Mammary microvascular endothelial cell (primary cell): ENCODE data around the gene FBN3. TPM values are rescaled to one million over a fixed set of nuclear protein-coding genes. Genes with fewer than 3 reads are reported as not detected.

Experiments
- total RNA-seq: library from RNA; depleted of rRNA; stranded (reverse); fragments of >200 nt; gene quantifications from 2 replicates; pipeline ENCODE4 v1.2.3, GENCODE V29; 2015

Gene FBN3
- not detected in 2 replicates for total RNA-seq

DNA sequence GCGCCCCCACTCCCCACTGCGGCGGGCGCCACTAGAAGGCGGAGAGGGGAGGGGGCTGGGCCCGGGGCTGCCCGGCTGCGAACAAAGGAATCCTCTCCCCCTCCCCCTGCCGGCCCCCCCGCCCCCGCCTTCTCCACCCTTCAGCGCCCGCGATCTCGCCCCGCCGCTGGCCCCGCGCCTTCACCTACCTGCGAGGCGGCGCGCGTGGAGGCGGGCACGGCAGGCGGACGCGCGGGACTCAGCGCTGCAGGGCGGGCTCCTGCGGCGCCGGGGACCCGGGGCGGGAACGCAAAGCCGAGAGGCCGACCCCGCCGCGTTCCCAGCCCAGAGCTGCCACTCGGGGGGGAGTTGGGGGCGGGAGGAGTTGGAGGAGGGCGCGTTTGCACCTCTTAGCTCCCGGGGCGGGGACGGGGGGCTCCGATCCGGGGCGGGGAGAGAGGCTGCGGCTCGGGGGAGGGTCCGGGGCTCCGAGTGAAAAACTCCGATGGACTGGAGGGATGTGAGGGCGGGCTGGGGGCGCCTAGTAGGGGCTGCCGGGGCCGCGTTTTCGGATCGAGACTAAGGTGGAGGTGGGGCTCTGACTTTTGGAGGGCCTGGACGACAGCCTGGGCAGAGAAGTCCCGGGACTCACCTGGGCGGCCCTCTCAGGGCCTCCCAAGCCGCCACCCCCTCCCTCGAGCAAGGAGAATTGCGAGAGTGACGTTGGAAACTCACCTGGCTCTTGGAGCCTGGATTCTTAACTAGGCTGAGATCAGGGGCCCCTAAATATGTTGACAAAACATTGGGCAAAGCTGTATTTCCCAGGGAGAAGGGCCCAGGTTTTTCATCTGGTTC lies at the start of gene FBN3:
TSS of gene FBN3 (minus strand) at position 332 of the 834 bp plus-strand sequence. CDS start 2,112 bp downstream, outside the sequence.

GRCh38 chr19:8052464-8052859 lies 96.9 kb downstream of the FBN3 start, which contains the start of gene CCL25:
Gene CCL25 (plus strand): TSS chr19:8052760. CDS start chr19:8053050, 290 bp downstream.

Other genes with a start within 250 kb of the FBN3 start
- gene MAP2K7, start 245.7 kb downstream of the FBN3 start, total RNA-seq = 7.8 and 9.3 TPM in 2 replicates
- gene TGFBR3L, start 234.8 kb downstream of the FBN3 start, total RNA-seq = not detected in 2 replicates
- 33.9 and 41.0 TPM in 2 replicates for gene SNAPC2, start 229.3 kb downstream of the FBN3 start, total RNA-seq
- gene CTXN1, start 223.5 kb downstream of the FBN3 start, total RNA-seq = 4.1 and 5.5 TPM in 2 replicates
- gene TIMM44, start 205.9 kb downstream of the FBN3 start, total RNA-seq = 60.7 and 70.1 TPM in 2 replicates
- 47.4 and 49.6 TPM in 2 replicates for gene ELAVL1, start 144.0 kb downstream of the FBN3 start, total RNA-seq
- gene CCL25, start 96.8 kb downstream of the FBN3 start, total RNA-seq = not detected in 2 replicates
- gene CERS4, start 59.8 kb upstream of the FBN3 start, total RNA-seq = 5.5 and 8.3 TPM in 2 replicates
- gene CD320, start 158.8 kb upstream of the FBN3 start, total RNA-seq = 175 and 195 TPM in 2 replicates
- 67.2 and 68.6 TPM in 2 replicates for gene NDUFA7, start 171.8 kb upstream of the FBN3 start, total RNA-seq
- gene RPS28, start 171.9 kb upstream of the FBN3 start, total RNA-seq = 392 and 426 TPM in 2 replicates
- 33.0 and 40.5 TPM in 2 replicates for gene KANK3, start 193.7 kb upstream of the FBN3 start, total RNA-seq
- gene ANGPTL4, start 214.6 kb upstream of the FBN3 start, total RNA-seq = 10.7 TPM in 2 replicates
- 18.7 and 22.5 TPM in 2 replicates for gene RAB11B, start 240.8 kb upstream of the FBN3 start, total RNA-seq